Measurements from ENCODE around the gene RAPGEF2.

DNA sequence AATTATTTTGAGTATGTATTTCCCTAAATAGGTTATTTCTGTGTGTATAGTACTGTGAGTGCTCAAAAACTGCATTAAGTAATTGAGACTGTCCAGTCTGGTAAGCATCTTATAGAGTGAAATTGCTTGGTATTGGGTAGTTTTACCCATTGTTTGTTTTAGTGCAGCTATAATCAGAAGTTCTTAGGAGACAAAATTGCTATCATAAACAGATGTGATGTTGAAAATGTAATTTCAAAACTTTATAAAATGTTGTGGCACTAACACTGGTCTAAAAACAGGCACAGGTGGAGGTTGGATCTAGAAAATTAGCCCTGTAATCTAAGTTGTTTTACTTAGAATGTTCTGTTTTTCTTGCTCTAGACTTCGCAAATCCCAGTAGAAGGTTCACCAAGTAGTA lies 46.8 kb downstream of the RAPGEF2 start:
- TF ChIP-seq, protein P1, sequence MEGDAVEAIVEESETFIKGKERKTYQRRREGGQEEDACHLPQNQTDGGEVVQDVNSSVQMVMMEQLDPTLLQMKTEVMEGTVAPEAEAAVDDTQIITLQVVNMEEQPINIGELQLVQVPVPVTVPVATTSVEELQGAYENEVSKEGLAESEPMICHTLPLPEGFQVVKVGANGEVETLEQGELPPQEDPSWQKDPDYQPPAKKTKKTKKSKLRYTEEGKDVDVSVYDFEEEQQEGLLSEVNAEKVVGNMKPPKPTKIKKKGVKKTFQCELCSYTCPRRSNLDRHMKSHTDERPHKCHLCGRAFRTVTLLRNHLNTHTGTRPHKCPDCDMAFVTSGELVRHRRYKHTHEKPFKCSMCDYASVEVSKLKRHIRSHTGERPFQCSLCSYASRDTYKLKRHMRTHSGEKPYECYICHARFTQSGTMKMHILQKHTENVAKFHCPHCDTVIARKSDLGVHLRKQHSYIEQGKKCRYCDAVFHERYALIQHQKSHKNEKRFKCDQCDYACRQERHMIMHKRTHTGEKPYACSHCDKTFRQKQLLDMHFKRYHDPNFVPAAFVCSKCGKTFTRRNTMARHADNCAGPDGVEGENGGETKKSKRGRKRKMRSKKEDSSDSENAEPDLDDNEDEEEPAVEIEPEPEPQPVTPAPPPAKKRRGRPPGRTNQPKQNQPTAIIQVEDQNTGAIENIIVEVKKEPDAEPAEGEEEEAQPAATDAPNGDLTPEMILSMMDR (conservative IDR thresholded peaks at IDR 0.05), result no peak
- no peak for TF ChIP-seq ZFX (IDR thresholded peaks at IDR 0.05)
